Endothelial cell (in vitro differentiated cells): ENCODE measurements around the gene NELL1. TPM values are rescaled to one million over a fixed set of nuclear protein-coding genes. Genes with fewer than 3 reads are reported as not detected.
"Not testable (repeated sequence)": the region's sequence is repeated elsewhere in the genome, so short reads cannot be mapped to it uniquely, and the experiment has no call there.

Experiments used
- DNase-seq: peaks from one replicate; pipeline ENCODE4 v3.0.0; 2021; ENCODE audit warnings: low spot score
- H3K27ac Mint-ChIP-seq: one replicate; pipeline ENCODE4 v1.8.0; 2021; ENCODE audit warnings: mixed read lengths, inconsistent platforms; ENCODE audit not compliant: unreplicated experiment
- H3K27me3 Mint-ChIP-seq: one replicate; pipeline ENCODE4 v1.8.0; 2021; ENCODE audit warnings: mild to moderate bottlenecking, moderate library complexity, mixed read lengths, inconsistent platforms; ENCODE audit not compliant: unreplicated experiment
- H3K36me3 Mint-ChIP-seq: one replicate; pipeline ENCODE4 v1.8.0; 2021; ENCODE audit warnings: mild to moderate bottlenecking, low read depth, mixed read lengths, inconsistent platforms; ENCODE audit not compliant: unreplicated experiment
- H3K4me1 Mint-ChIP-seq: one replicate; pipeline ENCODE4 v1.8.0; 2021; ENCODE audit warnings: mild to moderate bottlenecking, mixed read lengths, inconsistent platforms; ENCODE audit not compliant: unreplicated experiment
- H3K4me3 Mint-ChIP-seq: one replicate; pipeline ENCODE4 v1.8.0; 2021; ENCODE audit warnings: mild to moderate bottlenecking, mixed read lengths, inconsistent platforms; ENCODE audit not compliant: unreplicated experiment
- H3K9me3 Mint-ChIP-seq: one replicate; pipeline ENCODE4 v1.8.0; 2021; ENCODE audit warnings: mixed read lengths, inconsistent platforms; ENCODE audit not compliant: unreplicated experiment
- CTCF ChIP-seq: fragments of 200-600 bp; sonication (generic); IDR thresholded peaks from one replicate; pipeline ENCODE4 v1.5.0; 2021; ENCODE audit warnings: antibody characterized with exemption; ENCODE audit not compliant: unreplicated experiment
- total RNA-seq: library from RNA; stranded (reverse); fragmentation: NEBNext Ultra II Directional; extraction: Animal tissue kit (Norgen Biotek cat#: 25700); gene quantifications from one replicate; pipeline ENCODE4 v1.2.1, GENCODE V29; 2021; ENCODE audit not compliant: unreplicated experiment

Gene NELL1
- total RNA-seq, 1 donor from 2014 or later, result 0.26 TPM

GRCh38 chr11:21268036-21268435 lies 598.6 kb downstream of the NELL1 start:
- Mint-ChIP-seq H3K27ac (no peak overlapping the region), H3K4me1 (peaks cover 16% of the 10 kb centered on the region), H3K36me3 (peaks cover 4% of the 10 kb centered on the region), H3K27me3 (no peaks in the 10 kb centered on the region), H3K9me3 (peaks cover 3% of the 10 kb centered on the region), H3K4me3 (no peak overlapping the region)
- TF ChIP-seq CTCF, result no peak
- DNase-seq, result no peak

GRCh38 chr11:21272139-21272538 lies 602.8 kb downstream of the NELL1 start:
- not testable (repeated sequence) for H3K9me3 Mint-ChIP-seq, H3K27me3 Mint-ChIP-seq, DNase-seq, H3K4me3 Mint-ChIP-seq, H3K4me1 Mint-ChIP-seq, H3K27ac Mint-ChIP-seq, H3K36me3 Mint-ChIP-seq

- H3K4me3 Mint-ChIP-seq, result no peak overlapping the region
- H3K4me1 Mint-ChIP-seq, result no peaks in the 10 kb centered on the region
- no peak overlapping the region for H3K27ac Mint-ChIP-seq
Measured at GRCh38 chr11:21278840-21279239, 609.5 kb downstream of the NELL1 start.

GRCh38 chr11:21285104-21285503 lies 615.7 kb downstream of the NELL1 start:
- no peaks in the 10 kb centered on the region for H3K27me3 Mint-ChIP-seq
- no peaks in the 10 kb centered on the region for H3K4me1 Mint-ChIP-seq
- peaks cover 4% of the 10 kb centered on the region for H3K36me3 Mint-ChIP-seq
- H3K27ac Mint-ChIP-seq, result no peak overlapping the region
- no peaks in the 10 kb centered on the region for H3K9me3 Mint-ChIP-seq
- DNase-seq, result no peak
- TF ChIP-seq CTCF, result no peak
- H3K4me3 Mint-ChIP-seq, result no peak overlapping the region

More at GRCh38 chr11:21278840-21279239, 609.5 kb downstream of the NELL1 start:
- Mint-ChIP-seq H3K9me3 (no peaks in the 10 kb centered on the region), H3K27me3 (no peaks in the 10 kb centered on the region), H3K36me3 (no peaks in the 10 kb centered on the region)
- TF ChIP-seq CTCF, result no peak
- no peak for DNase-seq

- Mint-ChIP-seq H3K27ac (no peak overlapping the region), H3K36me3 (peaks cover 4% of the 10 kb centered on the region), H3K27me3 (no peaks in the 10 kb centered on the region), H3K4me3 (no peak overlapping the region), H3K9me3 (no peaks in the 10 kb centered on the region), H3K4me1 (no peaks in the 10 kb centered on the region)
- TF ChIP-seq CTCF, result no peak
- no peak for DNase-seq
Measured at GRCh38 chr11:21289686-21290085, 620.3 kb downstream of the NELL1 start.

- Mint-ChIP-seq H3K36me3 (no peaks in the 10 kb centered on the region), H3K27ac (no peak overlapping the region)
- TF ChIP-seq CTCF, result no peak
Measured at GRCh38 chr11:21295508-21295907, 626.1 kb downstream of the NELL1 start.

More at GRCh38 chr11:21295508-21295907, 626.1 kb downstream of the NELL1 start:
- DNase-seq, result no peak
- H3K9me3 Mint-ChIP-seq, result no peaks in the 10 kb centered on the region
- H3K4me3 Mint-ChIP-seq, result no peak overlapping the region
- no peaks in the 10 kb centered on the region for H3K27me3 Mint-ChIP-seq
- H3K4me1 Mint-ChIP-seq, result no peaks in the 10 kb centered on the region
